Measurements from ENCODE around the gene MRGPRG.

Gene MRGPRG

DNA sequence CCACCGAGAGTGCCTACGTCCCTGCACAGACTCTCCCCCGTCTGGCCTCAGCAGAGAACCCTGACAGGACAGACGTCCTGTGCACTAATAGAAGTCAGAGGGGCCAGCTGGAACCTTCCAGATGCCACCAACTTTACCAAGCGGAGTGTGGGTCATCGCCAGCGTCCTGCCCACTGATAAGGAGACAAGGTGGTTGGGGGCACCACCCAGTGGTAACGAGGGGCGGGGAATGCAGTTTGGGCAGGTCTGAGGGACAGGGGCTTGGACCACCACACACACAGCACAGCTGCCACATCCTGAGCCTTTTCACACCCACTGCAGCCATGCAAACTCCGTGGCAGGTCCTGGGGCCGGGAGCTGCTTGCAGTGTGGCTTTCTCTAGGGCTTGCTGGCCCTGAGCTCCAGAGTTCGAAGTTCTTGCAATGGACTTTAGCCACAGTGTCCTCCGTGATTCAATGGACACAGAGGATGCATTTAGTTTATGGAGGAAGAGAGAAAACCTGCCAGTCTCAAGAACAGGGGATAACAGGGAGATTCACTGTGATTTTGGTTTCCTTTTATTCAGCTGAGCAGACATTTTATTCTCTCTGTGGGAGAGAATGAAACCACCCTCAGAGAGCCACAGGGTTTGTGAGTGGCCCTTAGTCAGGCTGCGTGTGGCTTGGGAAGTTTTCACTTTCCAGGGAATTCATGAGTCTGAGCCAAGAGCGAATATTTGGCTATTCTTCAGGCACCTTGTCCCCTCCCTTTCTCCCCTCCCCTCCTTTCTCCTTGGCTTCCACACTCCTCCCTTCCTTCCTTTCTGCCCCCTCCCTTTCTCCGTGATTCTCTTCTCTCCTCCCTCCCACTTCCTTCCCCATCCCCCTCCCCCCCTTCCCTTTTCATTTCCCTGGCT, 13.1 kb downstream of the MRGPRG start:
- DNase-seq, result no peak

DNA sequence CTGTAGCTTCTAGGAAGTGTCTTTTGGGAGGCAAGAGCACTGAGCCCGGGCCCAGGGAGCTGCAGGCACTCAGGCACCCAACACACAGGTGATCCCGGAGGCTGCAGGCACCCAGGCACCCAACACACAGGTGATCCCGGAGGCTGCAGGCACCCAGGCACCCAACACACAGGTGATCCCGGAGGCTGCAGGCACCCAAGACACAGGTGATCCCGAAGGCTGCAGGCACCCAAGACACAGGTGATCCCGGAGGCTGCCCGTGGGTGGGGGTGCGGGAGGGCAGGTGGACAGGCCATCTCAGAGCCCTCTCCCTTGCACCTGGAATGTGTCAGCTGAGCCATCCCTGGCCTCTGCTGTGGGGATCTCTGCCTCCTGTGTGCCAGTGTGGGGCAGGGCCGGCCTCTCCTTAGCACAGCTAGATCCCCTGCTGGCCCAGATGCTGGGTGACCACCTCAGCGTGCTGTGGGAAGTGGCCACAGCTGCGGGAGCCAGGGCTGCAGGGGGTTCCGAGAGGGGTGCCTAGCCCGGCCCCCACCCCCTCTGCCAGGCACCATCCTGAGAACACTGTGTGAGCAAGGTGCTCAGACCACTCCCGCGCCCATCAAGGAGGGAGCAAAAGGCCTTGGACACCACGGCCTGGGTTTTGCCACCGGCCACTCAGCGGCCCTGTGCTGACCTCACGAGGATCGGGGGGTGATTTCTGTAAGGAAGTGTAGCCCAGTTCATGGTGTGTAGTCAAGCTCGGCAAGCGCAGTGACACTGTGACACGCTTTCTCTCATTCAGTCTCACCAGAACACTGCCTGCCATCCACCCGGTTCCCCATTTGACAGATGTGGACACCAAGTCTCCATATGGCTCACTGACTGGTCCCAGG, 14.2 kb downstream of the MRGPRG start:
- no peak for DNase-seq

DNA sequence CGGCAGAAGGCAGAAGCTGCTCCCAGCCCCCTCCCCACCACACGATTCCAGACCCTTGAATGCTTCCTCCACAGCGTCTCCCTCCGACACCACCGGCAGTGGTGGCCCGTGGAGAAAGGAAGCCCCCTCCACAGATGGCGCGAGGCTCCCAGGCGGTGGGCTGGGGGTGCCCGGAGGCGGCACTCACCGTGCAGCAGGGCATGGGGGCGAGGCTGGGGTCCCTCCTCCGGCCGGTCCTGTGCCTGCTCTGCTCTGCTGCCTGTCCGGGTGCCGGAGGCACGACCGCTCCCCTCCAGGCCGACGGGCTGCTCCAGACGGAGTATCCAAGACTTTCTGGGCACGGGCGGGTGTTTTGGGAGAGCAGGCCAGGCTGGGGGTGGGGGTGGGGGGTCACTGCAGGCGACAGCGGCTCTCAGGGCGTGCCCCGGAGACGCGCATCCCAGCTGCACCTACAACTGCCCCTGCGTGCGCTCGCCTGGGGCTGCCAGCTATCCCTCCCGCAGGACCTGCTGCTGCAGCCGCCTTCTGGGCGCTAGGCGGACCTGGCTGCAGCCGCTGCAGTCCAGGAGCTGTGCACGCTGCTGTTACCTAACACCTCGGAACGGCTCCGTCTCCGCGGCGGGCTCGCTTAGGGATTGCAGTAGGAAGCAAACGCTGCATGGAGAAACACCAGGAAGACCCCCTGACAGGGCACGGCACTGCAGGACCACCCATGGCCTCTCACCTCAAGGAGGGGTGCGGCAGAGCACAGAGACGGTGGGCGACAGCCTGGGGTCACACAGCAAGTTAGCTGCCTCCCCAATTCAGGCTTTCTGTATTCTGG, 15.2 kb downstream of the MRGPRG start:
- DNase-seq, result no peak

DNA sequence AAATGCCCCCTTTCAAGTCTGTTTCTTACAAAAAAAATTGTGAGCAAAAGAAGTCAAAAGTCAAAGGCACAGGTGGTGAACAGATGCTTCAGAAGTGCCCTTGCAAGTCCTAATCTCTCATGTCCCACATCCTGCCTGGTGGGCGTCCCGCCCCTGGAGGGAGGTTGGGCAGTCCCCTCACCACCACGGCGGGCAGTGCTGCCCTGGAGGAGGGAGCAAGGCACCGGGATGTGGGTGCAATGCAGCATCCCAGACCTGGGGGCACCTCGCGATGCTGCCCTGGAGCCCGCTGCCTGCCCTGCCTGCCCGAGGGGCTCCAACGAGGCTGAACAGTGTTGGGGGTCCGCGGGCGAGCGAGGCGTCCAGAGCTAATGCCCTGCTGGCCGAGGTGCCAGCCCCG, 15.9 kb downstream of the MRGPRG start:
- DNase-seq, result no peak

DNA sequence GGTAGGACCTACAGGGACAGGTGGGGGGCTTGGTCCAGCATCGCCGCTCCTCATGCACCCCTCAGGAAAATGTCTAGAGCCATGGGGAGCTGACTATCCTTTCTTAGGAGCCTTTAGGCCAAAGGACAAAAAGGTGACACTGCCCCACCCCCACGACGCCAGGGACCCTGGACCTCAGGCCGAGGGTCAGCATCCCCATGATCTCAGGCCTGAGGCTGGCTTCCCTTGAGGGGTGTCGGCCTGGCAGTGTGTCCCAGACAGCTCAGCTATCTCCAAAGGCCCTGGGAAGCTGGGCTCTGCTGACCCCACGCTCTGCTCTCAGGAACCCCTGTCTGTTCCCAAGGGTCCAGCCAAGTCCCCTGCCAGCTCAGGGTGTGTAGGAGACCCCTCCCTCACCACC, 16.3 kb downstream of the MRGPRG start:
- no peak for DNase-seq

DNA sequence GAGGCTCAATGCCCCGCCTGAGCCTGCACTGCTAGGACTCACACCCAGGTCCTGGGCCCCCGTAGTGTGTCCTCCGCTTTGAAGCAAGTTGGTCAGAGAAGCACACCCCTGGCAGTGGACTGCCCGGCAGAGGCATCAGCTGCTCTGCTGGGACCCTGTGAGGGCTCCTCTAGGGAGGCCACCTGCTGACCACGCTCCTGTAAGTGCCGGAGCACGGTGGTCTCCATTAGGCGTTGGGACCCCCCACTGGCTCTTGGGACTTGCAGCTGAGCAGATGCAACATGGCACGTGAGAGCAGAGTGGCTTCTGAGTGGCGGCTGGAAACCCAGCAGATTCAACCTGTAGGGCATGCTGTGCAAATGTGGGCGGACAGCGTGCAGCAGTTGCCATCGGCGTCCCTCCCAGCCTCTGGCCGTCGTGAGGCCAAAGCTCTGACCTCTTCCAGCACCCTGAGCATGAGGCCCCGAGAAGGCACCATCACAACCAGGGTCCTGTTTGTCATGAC, 16.9 kb downstream of the MRGPRG start:
- no peak for DNase-seq

DNA sequence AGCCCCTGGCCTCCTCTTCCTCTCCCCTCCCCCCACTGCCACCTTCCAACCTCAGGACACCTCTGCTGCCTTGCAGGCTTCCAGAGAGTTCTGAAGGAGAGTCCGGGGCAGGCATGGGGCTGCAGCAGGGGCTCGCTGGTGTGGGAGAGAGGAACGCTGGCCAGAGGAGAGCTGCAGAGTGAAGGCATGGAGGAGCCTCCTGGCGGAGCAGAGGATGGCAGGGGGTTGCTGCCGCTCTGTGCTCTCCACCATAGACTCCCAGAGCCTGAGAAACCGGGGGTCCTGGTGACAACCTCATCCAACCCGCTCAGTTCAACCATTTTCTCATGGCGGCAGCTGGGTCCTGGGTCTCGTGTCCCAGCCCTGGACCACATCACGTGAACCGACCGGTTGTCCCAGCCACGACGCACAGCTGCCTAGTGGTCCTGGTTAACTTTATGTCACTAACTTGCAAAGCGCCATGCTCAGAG, 17.5 kb downstream of the MRGPRG start:
- no peak for DNase-seq

DNA sequence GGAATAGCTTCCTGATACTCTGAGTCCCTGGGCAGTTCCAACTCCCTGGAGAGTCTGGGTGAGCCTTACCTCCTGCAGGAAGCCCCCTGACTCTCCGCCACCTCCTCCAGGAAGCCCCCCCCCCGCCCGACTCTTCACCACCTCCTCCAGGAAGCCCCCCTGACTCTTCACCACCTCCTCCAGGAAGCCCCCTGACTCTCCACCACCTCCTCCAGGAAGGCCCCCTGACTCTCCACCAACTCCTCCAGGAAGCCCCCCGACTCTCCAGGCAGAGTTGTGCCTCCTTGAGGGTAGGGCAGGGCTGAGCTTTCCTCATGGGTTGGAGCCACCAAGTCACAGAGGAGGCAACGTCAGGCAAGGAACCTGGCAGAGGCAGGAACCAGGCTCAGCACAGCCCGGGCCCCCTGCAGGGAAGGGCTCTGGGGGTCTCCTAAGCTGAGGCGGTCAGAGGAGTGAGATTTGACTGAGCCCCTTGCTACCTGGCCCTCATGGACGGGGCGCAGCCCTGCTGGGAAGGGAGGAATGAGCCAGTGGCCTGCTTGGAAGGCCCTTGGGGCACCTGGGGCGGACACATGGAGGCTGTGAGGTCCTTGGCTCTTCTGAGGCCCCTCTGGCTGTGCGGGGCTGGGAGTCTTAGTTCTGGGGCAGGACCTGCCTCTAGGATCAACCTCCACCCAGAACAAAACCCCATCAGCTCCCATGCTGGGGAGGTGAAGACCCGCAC, 18.1 kb downstream of the MRGPRG start:
- no peak for DNase-seq

DNA sequence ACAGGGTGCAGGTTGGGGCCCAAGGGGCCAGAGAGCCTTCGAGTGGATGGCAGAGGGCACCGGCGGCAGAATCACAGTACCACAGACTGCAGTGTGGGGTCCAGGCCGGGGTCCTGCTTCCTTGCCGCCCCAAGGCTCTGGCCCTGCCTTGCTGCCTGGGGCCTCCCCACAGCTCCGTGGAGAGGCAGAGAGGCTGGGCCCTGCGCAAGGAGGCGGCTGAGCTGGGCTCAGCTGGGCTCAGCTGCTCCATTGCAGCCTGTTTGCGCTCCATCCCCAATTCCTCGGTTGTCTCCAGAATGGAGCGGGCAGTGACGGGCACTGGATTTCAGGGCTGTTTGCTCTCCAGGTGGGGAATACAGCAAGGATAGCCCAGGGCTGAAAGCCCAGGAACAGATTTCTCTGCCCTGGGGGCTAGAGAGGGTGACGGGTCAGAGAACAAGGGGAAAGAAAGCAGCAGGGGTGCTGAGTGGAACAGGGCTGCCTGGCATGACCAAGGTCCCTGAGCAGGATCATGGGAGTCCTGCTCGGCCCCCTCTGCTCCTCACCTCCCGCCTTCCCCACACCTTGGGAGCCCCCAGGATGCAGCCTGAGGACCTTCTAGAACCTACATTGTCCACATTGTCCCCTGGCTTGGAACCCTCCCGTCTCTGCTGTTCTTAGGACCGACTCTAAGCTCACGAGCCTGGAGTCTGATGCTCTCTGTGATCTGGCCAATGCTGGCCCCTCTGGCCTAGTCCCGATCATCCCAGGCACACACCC, 18.9 kb downstream of the MRGPRG start:
- no peak for DNase-seq

DNA sequence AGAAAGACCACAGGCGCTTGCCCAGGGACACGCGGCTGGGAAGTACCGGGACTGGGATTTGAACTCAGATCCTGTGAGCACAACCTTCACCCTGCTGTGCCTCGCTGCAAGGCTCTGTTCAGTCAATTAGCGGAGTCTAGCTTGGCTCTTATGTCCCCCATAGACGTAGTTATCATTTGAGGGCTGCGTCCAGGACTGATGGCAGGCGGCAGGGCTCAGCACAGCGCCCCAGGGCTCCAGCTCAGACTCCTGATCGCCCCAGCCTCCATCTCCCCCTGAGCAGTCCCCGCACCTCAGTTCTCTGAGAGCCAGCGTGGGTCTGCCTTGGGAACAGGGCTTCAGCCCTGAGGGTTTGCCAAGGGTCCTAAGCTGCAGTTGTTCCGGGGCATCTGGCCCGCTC, 19.8 kb downstream of the MRGPRG start:
- DNase-seq, result no peak

DNA sequence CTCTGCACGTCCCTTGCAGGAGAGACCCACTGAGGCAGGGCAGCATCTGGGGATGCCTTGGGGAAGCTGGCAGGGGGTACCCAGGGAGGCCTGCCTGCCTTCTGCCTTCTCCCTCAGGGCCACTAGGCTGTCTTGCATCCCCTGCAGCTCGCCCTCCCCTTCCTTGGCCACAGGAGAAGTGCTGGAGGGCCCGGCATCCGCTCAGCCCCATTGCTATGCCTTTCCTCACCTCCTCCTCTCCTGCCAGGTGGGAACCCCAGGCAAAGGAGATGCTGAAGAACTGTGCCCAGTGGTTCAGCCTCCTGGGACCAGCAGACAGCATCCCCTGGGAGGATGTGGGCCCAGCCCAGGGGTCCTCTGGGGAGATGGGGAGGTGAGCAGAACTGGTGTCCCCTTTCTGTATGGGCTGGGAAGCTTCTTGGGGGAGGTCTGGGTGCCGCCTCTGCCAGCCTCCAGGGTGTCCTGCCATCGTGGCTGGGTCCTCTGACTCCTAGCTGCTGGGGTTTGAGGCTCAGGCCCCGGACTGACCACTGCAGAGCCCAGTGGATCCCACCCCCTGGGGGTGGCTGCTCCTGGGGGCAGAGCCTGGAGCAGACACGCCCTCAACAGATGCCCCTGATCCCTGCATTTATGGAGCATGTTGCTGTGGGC, 20.6 kb downstream of the MRGPRG start:
- DNase-seq, result no peak

DNA sequence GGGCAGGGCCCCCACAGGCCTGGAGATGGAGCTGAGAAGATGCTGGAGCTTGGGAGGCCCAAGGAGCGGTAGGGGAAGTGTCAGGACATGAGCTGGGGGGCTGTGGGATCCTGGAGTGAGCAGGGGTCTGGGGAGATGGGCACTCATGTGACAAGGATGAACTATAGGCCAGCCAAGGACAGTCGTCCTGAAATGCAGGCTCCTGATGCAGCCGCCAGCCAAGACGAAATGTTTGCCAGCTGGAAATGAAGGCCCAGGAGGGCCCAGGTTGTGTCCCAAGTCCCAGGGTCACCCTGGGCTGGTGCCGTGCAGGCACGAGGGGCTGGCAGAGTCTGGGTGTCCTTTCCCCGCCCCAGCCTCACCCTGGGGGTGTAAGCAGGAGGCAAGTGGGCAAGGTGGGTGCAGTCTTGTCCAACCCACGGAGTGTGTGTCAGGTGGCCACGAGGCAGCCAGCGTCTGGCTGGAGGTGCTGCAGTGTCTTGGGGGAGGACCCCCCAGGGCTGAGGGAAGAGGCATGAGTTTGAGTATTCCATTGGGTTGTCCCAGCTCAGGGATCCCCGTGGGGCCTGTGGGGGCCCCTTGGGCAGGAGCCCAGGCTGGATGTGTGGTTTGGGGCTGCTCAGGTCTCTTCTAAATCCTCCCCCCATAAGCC, 21.4 kb downstream of the MRGPRG start:
- no peak for DNase-seq

DNA sequence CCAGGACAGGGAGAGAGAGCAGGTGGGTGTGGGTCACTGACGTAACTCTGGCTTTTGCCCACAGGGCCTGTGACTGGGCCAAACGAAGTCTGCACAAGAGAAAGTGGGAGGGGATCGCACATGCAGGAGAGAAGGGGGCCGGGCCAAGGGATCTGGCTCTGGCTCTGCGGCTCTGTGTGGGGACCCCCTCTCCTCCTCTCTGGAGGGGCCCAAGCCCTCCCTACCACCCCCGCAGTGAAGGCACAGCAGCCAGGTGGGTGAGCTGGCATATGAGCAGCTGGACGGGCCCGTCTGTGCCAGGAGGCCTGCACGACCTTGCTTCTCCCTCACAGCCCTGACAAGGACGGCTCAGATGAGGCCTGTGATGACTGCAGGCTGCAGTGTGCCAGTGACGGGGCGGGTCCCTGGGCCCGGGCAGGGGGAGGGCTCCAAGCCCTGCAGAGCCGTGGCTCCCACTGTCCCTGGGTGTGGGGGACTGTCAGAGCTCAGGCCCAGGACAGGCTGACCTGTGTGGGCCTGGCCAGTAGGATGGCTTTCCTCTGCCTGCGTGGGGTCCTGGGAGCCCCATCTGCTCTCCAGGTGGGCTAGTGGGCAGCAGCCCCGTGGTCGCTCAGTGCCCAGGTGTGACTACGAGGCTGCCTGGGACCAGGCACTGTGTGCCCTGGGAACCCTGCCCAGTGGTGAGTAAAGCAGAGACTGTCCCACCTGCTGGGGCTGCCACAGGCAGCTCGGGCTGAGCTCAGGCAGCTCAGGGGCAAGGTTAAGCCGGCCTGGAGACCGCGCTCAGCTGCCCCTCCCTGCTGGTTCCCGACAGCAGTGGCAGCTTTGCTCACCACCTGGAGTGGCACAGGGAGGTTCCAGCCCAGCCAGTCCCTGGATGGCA, 22.2 kb downstream of the MRGPRG start:
- no peak for DNase-seq

DNA sequence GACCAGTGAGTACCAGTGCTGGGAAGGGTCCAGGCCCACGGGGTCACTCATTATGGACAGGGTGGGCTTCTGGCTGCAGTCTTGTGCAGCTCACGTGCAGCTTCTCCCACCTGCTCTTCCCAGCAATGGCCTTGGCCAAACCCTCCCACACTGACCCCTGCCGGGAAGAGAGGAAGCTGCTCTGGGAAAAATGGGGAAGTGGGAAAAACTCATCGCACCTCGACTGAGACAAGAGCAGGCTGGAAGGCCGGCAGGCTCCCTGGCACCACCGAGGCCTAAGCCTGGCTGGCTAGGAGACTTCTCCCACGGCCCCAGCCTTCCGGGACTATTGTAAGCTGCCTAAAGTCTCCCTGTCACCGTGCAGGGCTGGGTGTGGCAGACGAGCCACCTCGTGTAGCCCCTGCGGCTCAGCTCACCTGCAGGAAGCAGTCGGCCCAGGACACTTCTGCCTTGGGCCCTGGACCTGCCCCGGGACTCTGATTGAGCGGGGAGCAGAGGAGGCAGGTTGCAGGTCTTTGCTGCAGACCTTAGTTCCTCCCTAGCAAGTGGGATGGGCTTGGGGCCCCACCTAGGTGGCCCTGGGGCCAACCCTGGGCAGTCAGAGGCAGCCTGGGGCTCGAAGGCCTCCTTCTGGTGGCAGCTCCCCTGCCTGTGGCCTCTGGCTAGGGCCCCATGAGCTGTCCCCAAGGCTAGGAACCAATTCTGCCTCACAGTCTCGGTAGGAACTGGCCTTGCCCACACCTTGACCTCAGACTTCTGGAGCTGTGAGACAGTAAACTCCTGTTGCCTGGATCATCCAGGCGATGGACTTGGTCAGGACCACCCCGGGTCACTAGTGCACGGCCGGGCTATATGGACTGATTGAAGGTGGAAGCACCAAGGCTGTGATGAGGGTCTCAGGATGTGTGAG, 23.1 kb downstream of the MRGPRG start:
- no peak for DNase-seq

DNA sequence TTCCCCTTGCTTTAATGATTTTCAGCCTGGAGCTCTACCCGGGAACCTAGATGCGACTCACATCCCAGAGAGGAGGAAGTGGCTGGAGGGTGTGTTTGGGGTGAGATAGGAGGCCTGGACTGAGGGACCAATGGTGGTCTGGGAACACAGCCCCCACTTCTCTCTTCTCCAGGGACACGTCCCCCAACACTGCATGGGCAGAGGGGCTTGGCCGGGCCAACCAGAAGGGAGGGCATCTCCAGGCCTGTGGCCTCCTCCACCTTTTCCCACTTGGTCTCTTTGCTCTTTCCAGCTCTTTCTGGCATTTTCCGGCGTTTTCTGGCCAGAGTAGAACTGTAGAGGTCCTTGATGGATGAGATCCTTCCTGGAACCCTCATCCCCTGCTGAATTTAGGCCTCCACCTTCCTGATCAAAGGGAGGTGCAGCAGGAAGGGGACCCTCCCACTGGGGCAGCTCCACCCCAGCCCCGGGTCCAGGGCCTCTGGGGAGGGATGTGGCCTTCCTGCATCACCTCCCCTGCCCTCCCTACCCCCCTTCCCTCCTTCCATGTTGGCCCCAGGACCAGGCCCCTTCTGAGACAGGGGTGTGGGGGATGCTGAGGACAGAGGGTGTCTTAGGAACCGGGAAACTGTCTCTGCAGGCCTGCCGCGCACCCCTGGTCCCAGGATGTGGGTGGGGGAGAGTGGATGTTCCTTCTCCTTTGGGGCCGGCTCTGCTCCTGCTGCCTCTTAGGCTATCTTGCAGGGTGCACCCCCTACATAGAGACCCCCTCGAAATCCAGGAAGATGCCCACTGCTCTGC, 24.4 kb downstream of the MRGPRG start:
- no peak for DNase-seq

DNA sequence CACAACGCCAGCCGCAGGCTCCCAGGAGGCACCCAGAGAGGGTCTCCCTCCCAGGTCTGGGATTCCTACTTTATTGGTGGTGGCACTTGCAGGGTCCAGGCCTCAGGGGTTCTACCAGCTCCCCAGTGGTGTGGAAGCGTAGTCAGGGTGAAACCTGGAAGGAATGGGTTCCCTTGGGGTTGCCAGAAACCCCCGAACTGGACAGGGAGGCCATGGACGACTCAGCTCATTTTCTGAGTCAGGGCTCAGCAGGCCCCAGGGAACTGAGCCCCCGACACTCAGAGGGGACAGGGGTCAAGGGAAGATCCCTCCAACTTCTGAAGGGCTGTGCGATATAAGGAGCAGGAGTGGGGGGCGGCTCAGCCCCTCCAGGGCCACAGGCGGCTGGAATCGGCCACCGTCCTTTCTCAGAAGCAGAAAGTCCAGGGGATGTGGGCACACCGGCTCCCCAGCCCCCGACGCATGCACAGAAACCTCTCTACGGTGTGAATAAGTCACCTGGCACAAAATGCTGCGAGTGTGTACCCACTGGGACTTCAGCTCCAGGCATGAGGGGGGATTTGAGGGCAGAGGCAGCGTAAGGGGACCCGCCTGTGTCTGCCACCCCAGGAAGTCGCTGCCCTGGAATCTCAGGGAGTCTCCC, 25.1 kb downstream of the MRGPRG start:
- DNase-seq, result no peak
